ENCODE results near the gene UBE2O. TPM values are rescaled to one million over a fixed set of nuclear protein-coding genes. Genes with fewer than 3 reads are reported as not detected.

UBE2O gene
- total and polyA plus RNA-seq, 9 donors: 8.3 to 37.2 (median 27.9) TPM

DNA sequence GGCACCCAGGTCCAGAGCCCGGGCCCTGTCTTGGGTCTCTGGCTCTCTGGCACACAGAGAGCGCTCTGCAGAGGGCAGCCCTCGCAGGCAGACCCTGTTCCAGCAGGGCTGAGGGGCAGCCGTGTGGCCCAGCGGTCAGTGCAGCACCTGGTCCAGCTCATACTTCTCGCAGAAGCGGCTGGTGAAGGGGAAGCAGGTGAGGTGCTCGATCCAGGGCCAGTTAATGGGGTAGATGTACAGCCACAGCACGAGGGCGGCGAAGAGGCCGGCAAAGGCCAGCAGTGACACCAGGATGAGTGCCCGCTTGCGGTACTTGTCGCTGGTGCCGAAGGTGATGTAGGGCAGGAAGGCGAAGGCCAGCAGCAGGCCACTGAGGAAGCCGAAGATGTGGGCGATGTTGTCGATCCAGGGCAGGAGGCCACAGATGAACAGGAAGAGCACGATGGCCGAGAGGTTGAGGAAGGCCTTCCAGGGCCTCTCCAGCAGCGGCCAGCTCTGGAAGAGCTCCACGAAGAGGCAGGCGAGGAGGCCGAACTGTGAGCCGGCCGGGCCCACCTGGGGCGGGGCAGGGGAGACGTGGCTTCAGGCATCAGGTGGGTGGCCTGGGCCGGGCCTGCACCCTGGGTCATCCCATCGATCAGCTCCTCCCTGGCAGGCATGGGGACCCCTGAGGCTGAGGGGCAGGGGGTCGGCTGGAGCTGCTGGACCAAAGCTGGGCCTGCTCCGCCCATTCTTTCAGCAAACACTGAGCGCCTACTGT, 18.7 kb upstream of the UBE2O start:
- Histone ChIP-seq H3K4me3 (no peak overlapping the region), H3K36me3 (no peaks in the 10 kb centered on the region), H3K27ac (no peak overlapping the region), H3K27me3 (no peaks in the 10 kb centered on the region), H3K9me3 (no peaks in the 10 kb centered on the region), H3K4me1 (ENCODE audit: insufficient read depth) (no peaks in the 10 kb centered on the region)
- intact Hi-C loops (cut with DNase I): no loop called here
- 86 to 91% (median 90%) methylated on average over 29 to 35 of the region's 35 CpGs for WGBS, 3 donors
- TF ChIP-seq EP300 (IDR thresholded peaks at IDR 0.05): no peak
- TF ChIP-seq, protein P1, sequence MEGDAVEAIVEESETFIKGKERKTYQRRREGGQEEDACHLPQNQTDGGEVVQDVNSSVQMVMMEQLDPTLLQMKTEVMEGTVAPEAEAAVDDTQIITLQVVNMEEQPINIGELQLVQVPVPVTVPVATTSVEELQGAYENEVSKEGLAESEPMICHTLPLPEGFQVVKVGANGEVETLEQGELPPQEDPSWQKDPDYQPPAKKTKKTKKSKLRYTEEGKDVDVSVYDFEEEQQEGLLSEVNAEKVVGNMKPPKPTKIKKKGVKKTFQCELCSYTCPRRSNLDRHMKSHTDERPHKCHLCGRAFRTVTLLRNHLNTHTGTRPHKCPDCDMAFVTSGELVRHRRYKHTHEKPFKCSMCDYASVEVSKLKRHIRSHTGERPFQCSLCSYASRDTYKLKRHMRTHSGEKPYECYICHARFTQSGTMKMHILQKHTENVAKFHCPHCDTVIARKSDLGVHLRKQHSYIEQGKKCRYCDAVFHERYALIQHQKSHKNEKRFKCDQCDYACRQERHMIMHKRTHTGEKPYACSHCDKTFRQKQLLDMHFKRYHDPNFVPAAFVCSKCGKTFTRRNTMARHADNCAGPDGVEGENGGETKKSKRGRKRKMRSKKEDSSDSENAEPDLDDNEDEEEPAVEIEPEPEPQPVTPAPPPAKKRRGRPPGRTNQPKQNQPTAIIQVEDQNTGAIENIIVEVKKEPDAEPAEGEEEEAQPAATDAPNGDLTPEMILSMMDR (IDR thresholded peaks at IDR 0.05): no peak
- TF ChIP-seq POLR2A (IDR thresholded peaks at IDR 0.05): no peak
- no peak for DNase-seq

DNA sequence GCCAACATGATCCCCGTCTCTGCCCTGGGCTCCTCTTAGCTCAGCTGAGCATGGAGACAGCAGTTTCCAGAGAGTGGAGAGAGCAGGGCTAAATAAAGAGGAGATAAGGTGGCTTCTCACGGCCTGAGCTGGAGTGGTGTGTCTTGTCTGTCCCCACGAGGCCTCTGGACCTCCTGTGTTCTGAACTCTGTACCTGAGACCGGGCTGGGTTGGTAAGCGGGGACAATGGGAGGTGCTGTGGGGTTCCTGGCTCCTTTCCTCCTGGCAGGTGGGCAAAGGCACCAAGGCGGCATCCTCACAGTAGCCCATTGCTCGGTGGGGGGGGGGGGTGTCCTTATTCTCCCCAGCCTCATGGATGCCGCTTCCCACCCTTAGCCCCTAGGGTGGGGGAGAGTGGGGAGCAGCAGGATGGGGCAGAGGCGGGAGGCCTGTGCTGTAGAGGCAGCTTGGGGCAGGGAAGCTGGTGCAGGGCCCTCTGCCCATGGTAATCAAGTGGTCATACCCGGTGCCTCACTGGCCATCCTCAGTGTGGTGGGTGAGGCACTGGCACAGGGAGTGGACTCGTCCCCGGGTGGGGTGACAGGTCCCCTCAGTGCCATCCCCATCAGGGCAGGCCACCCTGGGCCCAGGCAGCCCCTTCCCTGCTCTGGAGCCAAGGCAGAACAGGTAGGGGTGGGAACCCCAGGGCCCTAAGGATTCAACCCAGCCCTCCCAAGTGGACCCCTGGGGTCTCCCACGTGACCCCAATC, 17.2 kb upstream of the UBE2O start:
- H3K36me3 ChIP-seq: no peaks in the 10 kb centered on the region
- DNase-seq: no peak
- TF ChIP-seq, protein P1 (IDR thresholded peaks at IDR 0.05): no peak
- TF ChIP-seq POLR2A (IDR thresholded peaks at IDR 0.05) (no peak), EP300 (IDR thresholded peaks at IDR 0.05) (no peak)
- intact Hi-C loops (cut with DNase I): no loop called here
- no peak overlapping the region for H3K4me3 ChIP-seq
- H3K4me1 ChIP-seq (ENCODE audit: insufficient read depth): no peaks in the 10 kb centered on the region
- WGBS, 3 donors: 84 to 88% (median 84%) methylated on average over 12 to 13 of the region's 13 CpGs
- no peaks in the 10 kb centered on the region for H3K9me3 ChIP-seq
- H3K27me3 ChIP-seq: no peaks in the 10 kb centered on the region
- H3K27ac ChIP-seq: no peak overlapping the region

DNA sequence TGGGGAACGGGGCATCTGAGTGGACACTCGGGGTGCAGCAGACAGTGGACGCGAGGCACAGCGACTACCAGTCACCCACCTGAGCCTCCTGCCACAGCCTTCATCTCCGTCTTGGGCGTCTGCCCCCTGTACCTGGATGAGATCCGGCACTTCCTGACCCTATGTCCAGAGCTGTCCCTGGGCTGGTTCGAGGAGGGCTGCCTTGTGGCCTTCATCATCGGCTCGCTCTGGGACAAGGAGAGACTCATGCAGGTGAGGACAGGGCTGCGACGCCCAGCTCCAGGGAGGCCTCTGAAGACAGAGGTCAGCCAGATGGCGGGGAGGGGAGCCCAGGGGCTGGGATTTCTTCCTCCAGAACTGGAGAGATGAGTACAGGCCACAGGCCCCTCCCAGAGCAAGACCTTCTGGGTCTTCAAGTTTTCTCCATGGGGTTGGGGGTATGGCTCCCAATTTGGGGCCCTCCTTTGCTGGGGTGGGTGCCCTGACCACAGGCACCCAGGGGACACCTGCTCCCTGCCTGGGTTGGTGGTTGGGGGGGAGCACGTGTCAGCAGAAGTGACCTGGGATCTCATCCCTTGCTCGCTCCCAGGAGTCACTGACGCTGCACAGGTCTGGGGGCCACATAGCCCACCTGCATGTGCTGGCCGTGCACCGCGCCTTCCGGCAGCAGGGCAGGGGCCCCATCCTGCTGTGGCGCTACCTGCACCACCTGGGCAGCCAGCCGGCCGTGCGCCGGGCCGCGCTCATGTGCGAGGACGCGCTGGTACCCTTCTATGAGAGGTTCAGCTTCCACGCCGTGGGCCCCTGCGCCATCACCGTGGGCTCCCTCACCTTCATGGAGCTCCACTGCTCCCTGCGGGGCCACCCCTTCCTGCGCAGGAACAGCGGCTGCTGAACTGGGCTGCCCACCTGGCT, 16.4 kb upstream of the UBE2O start:
- intact Hi-C loops (cut with DNase I): no loop called here
- WGBS, 3 donors: 90 to 93% (median 92%) methylated on average over 37 to 38 of the region's 38 CpGs

More for the DNA sequence above, 16.4 kb upstream of the UBE2O start:
- Histone ChIP-seq H3K9me3 (no peaks in the 10 kb centered on the region), H3K4me1 (ENCODE audit: insufficient read depth) (no peaks in the 10 kb centered on the region), H3K4me3 (no peak overlapping the region), H3K36me3 (no peaks in the 10 kb centered on the region), H3K27me3 (no peaks in the 10 kb centered on the region), H3K27ac (no peak overlapping the region)
- DNase-seq: no peak
- TF ChIP-seq POLR2A (IDR thresholded peaks at IDR 0.05): no peak
- TF ChIP-seq, protein P1 (IDR thresholded peaks at IDR 0.05): no peak
- no peak for TF ChIP-seq EP300 (IDR thresholded peaks at IDR 0.05)

Data from ovary (tissue), 9 donors.